Activated T-helper 9 cell treated with anti-CD3 and anti-CD28 coated beads, Interleukin-2, amount 50 U/mL, for 16 hours (primary cell): ENCODE measurements around the gene FAAH.

ENCODE experiments used
- DNase-seq: peaks from one replicate; pipeline ENCODE4 v3.0.0-alpha.2; 2020; ENCODE audit warnings: low read depth

FAAH gene

DNA sequence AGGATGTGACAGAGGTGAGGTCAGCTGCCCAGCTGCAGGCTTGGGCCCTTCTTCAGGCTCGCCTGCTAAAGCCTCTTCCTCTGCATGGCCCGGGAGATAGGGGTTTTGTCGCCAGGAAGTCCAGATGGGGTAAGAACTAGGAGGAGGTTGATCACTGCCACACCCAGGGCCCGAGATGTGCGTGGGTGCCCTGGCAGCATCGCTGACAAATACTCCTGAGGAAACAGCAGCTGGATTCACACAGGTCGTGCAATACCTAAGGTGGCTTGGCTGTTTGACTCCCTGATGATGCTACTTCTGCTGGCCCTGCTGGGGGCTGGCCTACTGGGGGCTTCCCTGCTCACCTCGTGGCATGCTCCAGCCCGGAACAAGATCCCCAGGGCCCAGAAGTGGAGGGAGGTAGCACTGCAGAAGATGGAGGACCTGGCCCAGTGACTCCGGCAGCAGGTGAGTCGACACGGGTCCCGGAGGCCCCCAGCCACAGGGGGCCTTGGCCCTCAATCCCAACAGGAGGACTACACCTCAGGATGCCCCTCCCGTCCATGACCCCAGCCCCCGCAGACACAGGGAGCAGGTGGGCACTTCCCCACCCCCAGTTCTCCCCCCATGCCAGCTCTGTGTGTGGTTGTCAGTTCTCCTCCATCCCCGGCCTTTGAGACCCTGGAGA, 29.6 kb downstream of the FAAH start:
- no peak for DNase-seq

- DNase-seq: no peak
Observed at GRCh38 chr1:46424730-46425129, 30.6 kb downstream of the FAAH start.

DNA sequence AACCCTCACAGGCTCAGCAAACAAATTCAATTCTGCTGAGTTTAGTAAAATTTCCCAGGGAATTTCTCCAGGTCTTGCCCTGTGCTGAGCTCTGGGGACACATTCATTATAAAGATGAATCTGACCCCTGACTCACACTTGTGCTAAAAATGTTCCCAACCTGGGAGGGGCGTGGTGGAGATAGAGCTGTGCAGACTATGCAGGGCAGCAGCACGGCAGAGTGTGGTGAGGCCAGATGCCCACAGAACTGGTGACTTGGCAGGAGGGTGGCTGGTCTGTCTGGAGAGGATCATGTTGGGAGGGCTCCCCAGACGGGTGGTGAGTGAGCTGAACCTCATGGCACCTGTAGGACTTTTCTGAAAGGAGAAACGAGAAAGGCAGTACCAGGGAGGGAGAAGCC, 31.6 kb downstream of the FAAH start:
- DNase-seq: no peak

GRCh38 chr1:46427541-46427940, 33.4 kb downstream of the FAAH start:
- no peak for DNase-seq

- DNase-seq: no peak
Observed at GRCh38 chr1:46429436-46429835, 35.3 kb downstream of the FAAH start.

- DNase-seq: no peak
Observed at GRCh38 chr1:46431695-46432094, 37.6 kb downstream of the FAAH start.

DNA sequence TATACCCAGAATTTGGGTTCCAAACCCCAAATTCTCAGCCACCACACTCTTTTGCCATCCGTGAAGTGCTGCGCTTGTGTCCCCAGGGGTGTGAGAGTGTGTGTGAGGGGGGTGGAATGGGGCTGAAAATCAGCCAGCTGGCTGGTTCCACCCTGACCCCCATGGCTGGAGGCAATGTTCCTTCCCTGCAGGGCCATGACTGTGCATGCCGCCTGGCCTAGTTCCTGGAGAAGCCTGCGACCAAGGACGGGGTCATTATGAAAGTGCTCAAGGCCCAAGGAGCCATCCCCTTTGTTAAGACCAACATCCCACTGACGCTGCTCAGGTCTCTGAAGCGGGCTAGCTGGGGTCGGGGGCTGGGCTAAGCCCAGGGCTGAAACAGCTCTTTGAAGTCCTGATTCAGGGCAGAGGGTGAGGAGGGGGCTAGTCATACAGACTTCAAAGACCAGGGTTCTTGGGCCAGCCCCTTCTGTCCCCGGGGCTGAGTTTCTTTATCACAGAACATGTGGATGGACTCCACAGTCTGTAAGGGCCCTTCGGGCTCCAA, 38.7 kb downstream of the FAAH start:
- no peak for DNase-seq

DNA sequence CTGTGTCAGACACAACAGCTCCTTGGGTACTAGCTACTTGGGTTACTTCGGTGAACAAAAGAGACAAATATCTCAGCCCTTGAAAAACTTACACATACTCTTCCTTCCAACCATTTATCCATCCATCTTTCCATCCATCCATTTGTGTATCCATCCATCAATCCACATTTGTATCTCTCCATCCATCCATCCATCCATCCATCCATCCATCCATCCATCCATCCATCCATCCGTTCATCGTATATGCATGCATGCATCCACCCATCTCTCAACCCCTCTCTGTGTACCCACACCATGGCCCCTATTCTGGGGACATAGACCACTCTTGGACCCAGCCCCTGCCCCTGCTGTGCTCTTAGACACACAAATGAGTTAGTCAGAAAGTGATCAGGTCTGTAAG, 40.2 kb downstream of the FAAH start:
- no peak for DNase-seq

DNA sequence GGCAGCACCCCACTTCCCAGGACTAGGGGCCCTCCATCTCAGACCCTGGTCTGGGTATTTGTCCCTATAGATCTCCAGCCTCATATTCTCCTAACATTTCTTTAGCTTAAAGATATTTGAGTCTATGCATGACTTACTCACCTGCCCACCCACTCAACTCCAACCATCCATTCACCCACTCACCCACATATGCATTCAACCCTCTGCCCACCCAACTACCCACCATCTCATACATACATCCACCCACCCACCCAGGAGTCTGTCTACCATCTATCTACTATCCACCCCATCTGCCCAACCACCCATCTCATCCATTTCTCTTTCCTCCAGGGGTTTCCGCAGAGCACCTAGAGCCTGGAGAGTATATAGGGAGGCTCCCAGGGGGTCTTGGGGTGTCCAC, 42.7 kb downstream of the FAAH start:
- DNase-seq: no peak

GRCh38 chr1:46437723-46438122, 43.6 kb downstream of the FAAH start:
- no peak for DNase-seq

- no peak for DNase-seq
Observed at GRCh38 chr1:46438346-46438745, 44.2 kb downstream of the FAAH start.

GRCh38 chr1:46440478-46440877, 46.4 kb downstream of the FAAH start:
- no peak for DNase-seq

- peak; percentile 50 for DNase-seq
Observed at GRCh38 chr1:46442317-46443161, 48.4 kb downstream of the FAAH start.

DNA sequence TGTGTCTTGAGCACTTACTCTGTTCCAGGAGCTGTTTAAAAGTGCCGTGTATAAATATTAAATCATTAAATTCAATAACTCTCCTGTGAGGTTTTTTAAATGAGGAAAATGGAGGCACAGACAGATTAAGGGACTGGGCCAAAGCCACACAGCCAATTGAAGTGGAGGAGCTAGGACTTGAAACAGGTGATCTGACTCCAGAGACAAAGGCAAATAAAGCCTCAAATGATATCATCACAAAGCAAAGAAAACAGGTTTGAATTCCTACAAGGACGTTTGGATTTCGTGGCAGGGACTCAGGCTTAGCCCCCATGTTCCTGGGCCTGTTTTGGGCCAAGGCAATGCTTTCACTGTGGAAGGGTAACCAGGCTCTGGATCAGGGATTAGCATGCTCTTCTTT, 50.3 kb downstream of the FAAH start:
- no peak for DNase-seq

DNA sequence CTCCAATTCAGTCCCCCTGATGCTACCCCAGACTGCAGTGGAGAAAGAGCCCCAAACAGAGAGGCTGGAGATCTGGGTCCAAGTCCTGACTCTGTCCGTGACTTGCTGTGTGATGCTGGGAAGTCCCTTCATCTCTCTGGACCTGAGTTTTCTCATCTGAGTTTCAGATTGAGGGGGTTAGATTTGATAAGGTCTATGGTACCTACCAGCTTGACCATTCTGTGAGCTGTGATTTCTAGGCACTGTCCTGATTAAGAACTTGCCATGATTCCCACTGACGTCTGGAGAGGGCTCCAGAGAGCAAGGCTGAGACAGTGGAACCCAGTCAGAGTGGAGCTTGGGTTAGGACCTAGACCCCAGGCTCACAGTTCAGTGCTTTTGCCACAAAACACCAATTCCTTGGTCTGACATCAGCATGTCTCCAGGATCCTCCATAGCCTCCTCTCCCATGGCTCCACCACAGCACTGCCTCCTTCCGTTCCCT, 51.7 kb downstream of the FAAH start:
- DNase-seq: no peak

- DNase-seq: peak; percentile 58
Observed at GRCh38 chr1:46446646-46447498, 52.8 kb downstream of the FAAH start.

- no peak for DNase-seq
Observed at GRCh38 chr1:46447499-46448108, 53.5 kb downstream of the FAAH start.

DNA sequence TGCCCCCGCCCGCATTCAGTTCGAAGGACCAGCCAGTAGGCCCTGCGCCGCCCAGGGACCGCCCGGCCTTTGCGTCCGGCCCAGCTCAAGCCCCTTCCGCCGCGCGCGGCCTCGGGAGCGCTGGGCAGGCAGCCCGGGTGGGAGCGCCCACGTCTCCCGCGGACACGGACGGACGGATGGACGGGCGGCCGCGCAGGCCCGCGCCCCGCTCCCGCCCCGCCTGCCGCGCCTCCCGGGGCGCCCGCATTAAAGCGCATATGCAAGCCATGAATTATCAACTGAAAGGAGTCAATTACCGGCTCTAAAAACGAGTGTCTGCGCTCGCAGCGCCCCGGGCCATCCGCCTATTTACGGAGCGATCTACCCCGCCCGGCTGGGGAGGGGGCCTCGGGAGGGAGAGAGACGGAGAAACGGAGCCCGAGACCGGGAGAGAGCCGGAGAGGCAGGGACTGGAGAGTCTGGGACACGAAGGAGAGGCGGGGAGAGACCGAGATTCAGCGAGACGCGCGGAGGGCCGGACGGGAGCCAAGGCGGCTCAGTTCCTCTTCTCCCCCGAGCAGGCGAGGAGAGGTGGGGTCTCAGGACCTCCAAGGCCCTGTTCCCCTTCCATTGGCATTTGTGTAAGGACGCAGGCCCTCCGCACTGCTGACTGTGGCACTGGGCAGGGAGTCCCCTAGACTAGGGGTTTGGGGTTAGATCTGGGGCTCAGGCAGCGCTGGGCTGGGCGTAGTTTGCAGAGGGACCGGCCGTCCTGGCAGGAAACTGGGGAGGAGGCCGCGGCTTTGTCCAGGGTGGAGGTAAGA, 54.2 kb downstream of the FAAH start:
- DNase-seq: no peak

DNA sequence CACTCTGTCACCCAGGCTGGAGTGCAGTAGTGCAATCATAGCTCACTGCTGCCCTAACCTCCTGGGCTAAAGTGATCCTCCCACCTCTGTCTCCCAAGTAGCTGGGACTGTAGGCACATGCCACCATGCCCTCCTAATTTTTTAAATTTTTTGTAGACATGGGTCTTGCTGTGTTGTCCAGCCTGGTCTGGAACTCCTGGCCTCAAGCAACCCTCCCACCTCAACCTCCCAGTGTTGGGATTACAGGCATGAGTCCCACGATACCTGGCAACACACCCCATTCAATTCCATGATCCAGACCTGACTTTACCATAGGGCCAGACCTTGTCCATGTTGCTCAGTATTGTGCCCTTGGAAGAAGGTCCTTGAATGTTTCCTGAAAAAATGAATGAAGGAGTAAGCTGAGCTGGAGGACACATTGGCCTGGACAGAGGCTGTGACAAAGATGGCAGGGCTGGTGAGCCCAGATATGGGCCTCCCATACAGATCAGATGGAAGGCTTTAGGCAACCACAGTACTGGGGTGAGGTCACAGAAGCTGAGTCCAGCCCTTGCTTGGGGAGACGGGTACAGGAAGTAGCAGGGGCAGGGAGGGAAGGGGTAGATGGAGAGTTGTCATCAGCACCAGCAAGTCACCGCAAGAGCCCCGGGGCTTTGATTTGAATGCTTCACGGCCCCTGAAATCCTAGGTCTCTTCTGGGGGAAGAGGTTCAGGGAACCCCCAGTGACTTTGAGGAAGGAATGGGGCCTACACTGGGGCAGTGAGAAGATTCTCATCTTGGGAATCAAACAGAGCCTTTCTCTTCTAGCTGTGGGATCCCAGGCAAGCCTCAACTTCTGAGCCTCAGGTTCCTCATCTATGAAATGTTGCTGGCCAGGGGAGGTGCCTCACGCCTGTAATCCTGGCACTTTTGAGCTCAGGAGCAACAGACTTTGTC, 55.4 kb downstream of the FAAH start:
- DNase-seq: no peak

- DNase-seq: no peak
Observed at GRCh38 chr1:46450160-46450517, 56.0 kb downstream of the FAAH start.
